ENCODE results near the gene GPC2.
A peak's percentile ranks its signal among the peaks of the same experiment; 100 is the strongest.

The GPC2 gene

GRCh38 chr7:100173806-100174495 lies 3.2 kb downstream of the GPC2 start:
- TF ChIP-seq GATA3 (IDR thresholded peaks at IDR 0.05; ENCODE audit: low read depth, low read length) (no peak), GATA2 (IDR thresholded peaks at IDR 0.05; ENCODE audit: low read depth, low read length) (no peak)

DNA sequence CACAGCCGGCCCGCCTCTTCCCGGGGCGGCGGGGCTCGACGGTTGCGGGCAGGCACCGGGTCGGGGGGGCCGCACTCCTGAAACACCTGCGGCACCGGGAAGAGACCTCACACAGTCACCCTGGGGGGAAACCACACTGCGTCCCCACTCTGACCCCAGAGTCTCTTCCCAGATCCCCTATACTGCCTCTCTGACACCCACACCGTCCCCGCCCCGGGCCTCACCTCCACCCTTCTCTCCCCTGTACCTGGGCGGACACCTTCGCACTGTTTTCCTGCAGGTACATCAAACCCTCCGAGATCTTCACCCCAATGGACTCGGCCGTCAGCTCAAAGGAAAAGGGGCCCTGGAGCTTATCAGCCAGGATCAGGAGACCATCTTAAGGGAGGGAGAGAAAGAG lies 5.3 kb downstream of the GPC2 start:
- TF ChIP-seq GATA3 (IDR thresholded peaks at IDR 0.05; ENCODE audit: low read depth, low read length) (no peak), GATA2 (IDR thresholded peaks at IDR 0.05; ENCODE audit: low read depth, low read length) (no peak)

- TF ChIP-seq GATA3 (IDR thresholded peaks at IDR 0.05; ENCODE audit: low read depth, low read length) (no peak), GATA2 (IDR thresholded peaks at IDR 0.05; ENCODE audit: low read depth, low read length) (no peak)
Measured at GRCh38 chr7:100171087-100171681, 6.0 kb downstream of the GPC2 start.

- TF ChIP-seq GATA2 (IDR thresholded peaks at IDR 0.05; ENCODE audit: low read depth, low read length) (no peak), GATA3 (IDR thresholded peaks at IDR 0.05; ENCODE audit: low read depth, low read length) (no peak)
Measured at GRCh38 chr7:100170101-100170897, 6.9 kb downstream of the GPC2 start.

DNA sequence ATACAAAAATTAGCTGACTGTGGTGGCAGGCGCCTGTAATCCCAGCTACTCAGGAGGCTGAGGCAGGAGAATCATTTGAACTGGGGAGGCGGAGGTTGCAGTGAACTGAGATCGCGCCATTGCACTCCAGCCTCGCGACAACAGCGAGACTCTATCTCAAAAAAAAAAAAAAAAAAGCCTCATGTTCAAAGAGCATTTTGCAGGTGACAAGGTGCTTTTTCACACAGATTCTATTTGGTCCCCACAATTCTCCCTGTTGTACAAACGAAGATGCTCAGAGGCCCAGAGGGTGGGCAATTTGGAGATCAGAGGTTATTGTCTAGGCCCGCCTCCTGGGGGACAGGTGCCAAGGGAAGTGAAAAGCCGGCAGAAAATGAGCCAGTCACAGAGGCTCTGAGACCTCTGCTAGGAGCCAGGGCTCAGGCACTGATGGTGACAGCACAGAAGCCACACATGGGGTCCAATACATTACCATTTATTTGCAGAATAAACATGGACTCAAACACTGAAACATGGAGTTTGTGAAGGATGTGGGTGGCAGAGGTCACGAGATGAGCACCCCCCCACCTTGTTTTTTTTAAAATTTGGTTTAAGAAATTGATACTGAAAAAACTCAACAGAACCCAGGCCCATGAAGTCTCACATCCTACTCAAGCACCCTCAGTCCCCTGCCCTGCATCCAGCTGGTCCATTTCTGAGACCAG lies 7.9 kb downstream of the GPC2 start:
- TF ChIP-seq GATA3 (IDR thresholded peaks at IDR 0.05; ENCODE audit: low read depth, low read length) (no peak), GATA2 (IDR thresholded peaks at IDR 0.05; ENCODE audit: low read depth, low read length) (no peak)

- peak; percentile 43; the same call in 1 of the 2 replicates for TF ChIP-seq GATA2 (IDR thresholded peaks at IDR 0.05; ENCODE audit: low read depth, low read length)
- no peak for TF ChIP-seq GATA3 (IDR thresholded peaks at IDR 0.05; ENCODE audit: low read depth, low read length)
Measured at GRCh38 chr7:100167912-100168323, 9.3 kb downstream of the GPC2 start.

GRCh38 chr7:100166970-100167911 lies 9.9 kb downstream of the GPC2 start:
- TF ChIP-seq GATA2 (IDR thresholded peaks at IDR 0.05; ENCODE audit: low read depth, low read length) (no peak; the same call in 1 of the 2 replicates), GATA3 (IDR thresholded peaks at IDR 0.05; ENCODE audit: low read depth, low read length) (no peak)

DNA sequence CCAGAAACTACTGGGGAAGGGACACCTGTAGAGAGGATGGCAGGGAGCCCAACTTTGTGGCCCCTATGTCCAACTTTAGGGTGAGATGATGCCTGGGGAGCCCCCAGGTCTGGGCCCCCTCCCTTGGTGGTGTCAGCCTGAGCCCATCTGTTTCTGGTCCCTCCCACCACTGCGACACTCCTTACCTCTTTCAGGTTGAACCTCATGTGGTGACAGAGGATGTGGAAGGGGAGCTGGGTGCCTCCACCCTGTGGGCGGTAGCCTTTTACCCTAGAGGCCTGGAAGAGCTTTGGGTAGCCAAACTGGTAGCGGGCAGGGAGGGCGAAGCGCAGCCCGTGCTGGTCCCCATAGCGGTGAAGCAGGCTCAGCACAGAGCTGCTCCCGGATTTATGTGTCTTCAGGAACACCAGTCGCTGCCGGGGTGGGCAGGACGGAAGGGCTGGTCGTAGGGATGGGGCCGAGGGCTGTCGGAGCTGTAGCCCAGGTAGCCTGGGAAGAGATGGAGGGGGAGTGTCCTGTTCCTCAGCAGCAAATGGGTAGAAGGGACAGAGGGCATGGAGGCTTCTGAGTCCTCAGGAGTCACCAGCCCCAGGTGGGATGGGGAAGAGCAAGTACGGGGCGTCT lies 10.8 kb downstream of the GPC2 start:
- TF ChIP-seq GATA3 (IDR thresholded peaks at IDR 0.05; ENCODE audit: low read depth, low read length) = no peak
- TF ChIP-seq GATA2 (IDR thresholded peaks at IDR 0.05; ENCODE audit: low read depth, low read length) = no peak

GRCh38 chr7:100163871-100164270 lies 13.3 kb downstream of the GPC2 start:
- no peak for TF ChIP-seq GATA3 (IDR thresholded peaks at IDR 0.05; ENCODE audit: low read depth, low read length)

DNA sequence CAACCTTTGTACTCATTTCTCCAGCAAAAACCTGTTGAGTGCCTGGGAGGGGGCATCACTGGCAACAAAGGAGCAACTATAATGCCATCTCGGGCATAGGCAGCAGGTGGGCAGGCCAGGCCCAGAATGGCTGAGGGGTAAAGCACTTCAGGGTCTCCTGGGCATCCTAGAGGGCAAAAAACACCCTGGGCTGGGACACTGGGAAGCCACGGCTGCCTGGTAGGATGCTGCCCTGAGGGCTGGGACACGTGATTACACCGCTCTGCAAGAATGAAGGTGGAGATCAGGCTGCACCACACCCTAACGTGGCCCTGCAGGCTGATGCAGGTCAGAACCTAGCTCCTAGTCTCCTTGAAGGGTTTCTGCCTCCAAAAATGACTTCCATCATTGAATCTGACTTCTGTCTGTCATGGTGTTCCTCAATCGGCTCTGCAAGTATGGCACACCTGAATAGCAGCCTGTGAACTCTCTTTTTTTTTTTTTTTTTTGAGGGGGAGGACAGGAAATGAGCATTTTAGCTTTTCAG lies 14.1 kb downstream of the GPC2 start:
- TF ChIP-seq GATA3 (IDR thresholded peaks at IDR 0.05; ENCODE audit: low read depth, low read length) (no peak), GATA2 (IDR thresholded peaks at IDR 0.05; ENCODE audit: low read depth, low read length) (no peak)

GRCh38 chr7:100160067-100160466 lies 17.1 kb downstream of the GPC2 start:
- TF ChIP-seq GATA3 (IDR thresholded peaks at IDR 0.05; ENCODE audit: low read depth, low read length) = no peak

DNA sequence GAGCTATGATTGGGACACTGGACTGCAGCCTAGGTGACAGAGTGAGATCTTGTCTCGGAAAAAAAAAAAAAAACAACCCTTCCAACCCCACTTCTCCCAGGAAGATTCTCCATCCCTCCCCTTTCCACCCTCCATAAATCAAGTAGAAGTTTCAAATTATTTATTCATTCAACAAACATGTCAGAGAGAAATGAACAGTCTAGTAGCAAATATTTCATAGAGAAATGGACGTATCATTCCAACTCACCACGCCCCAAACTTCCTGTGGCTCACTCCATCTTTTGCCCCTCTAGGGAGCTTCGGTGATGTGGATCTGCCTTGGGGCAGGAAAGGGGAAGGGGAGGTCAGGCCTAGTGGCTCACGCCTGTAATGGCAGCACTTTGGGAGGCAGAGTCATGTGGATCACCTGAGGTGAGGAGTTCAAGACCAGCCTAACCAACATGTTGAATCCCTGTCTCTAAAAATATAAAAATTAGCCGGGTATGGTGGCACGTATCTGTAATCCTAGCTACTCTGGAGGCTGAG lies 18.0 kb downstream of the GPC2 start:
- TF ChIP-seq GATA3 (IDR thresholded peaks at IDR 0.05; ENCODE audit: low read depth, low read length) (no peak), GATA2 (IDR thresholded peaks at IDR 0.05; ENCODE audit: low read depth, low read length) (no peak)
